NCI-H446 treated with DMSO at 0.1 percent for 48 hours (cell line): ENCODE results near the gene GRIP2.

Experiments used
- DNase-seq: peaks from one replicate; lab custom pipeline; 2025; lab: John Stamatoyannopoulos, UW

Gene GRIP2

DNA sequence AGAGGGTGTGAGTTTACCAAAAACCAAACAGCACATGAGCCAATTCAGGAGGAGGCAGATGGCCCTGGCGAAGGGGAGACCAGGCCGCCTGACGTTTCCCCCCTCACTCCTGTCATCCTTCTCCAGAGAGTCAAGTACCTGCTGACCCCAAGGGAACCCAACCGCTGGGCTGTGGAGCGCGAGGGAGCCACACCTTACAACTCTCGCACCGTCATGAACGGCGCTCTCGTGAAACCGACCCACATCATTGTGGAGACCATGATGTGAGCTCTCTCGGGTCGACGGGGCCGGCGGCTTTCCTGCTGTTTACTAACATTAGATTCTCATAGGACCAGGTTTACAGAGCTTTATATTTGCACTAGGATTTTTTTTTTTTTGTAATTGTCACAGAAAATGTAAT lies 55.4 kb downstream of the GRIP2 start:
- no peak for DNase-seq

DNA sequence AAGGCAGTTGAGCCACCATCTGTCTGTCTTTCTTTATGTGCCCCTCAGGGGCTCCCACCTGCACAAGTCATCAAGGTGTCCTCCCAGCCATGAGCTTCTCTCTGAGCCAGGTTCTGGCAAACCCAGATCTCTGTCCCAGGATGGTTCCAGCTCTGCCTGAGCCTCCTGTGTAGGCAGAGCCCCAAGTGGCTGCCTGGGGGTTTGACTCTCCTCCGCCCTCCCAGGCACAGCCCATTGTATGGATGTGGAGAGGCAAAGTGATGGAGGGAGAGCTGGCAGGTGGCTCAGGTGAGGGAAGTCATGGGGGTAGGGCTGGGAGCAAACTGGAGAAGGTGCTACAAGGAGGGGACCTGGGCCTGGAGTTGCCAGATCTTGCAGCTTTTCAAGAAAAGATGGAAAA lies 56.9 kb downstream of the GRIP2 start:
- no peak for DNase-seq

DNA sequence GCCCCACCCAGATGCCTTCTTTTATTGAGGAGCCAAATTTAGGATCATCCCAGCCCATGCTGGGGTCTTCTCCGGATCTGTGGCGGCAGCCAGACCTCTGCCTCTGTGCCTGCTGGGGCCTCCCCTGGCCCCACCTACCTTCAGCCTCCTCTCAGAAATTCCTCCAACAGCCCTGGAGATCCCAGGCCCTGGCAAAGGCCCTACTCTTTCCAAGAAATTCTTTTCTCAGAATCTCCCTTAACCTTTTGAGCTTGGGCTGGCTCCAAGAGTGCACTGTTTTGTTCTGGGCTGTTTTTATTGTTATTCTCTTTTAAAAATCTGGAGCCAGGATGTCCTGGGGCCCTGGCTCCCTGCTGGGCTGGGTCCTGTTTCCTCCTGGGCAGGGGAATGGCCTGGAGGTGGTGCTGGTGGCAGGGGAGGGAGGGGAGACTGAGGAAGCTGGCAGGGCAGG lies 57.8 kb downstream of the GRIP2 start:
- no peak for DNase-seq

DNA sequence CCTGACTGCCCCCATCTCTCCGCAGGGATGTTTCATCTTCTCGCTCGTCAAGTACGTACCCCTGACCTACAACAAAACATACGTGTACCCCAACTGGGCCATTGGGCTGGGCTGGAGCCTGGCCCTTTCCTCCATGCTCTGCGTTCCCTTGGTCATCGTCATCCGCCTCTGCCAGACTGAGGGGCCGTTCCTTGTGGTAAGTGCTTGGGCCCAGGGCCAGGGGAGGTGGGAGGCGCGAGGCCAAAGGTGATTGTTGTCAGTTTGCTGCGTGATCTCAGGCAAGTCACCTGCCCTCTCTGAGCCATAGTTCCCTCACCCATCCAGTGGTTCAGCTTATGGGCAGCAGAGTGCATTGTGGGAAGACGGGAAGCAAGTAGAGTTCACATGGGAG lies 58.5 kb downstream of the GRIP2 start:
- no peak for DNase-seq

DNA sequence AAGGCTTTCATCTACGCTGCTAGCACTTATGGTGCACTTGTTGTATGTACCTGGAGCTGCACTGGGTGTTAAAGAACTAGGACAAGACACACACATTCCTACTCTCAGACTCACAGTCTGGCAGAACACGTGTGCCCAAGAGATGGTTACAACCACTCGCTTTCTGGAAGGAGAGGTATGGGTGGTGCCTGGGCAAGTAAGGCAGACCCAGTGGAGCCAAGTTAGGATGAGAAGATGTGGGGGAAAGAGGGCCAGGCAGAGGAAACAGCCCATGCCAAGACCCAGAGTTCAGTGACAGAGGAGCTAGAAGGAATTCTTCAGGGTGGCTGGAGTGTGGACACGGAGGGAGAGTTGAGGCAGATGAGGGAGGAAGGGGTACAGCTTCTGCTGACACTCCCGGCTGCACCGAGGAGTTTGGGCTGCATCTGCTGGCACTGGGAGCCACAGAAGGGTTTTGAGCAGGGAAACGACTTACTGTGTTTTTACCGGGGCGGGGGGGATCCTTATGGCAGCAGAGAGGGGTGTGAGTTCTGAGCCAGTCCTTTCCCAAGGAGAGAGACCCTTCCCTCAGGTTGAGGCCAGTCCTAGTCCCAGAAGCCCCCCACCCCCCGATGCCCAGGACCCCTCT lies 59.0 kb downstream of the GRIP2 start:
- no peak for DNase-seq

DNA sequence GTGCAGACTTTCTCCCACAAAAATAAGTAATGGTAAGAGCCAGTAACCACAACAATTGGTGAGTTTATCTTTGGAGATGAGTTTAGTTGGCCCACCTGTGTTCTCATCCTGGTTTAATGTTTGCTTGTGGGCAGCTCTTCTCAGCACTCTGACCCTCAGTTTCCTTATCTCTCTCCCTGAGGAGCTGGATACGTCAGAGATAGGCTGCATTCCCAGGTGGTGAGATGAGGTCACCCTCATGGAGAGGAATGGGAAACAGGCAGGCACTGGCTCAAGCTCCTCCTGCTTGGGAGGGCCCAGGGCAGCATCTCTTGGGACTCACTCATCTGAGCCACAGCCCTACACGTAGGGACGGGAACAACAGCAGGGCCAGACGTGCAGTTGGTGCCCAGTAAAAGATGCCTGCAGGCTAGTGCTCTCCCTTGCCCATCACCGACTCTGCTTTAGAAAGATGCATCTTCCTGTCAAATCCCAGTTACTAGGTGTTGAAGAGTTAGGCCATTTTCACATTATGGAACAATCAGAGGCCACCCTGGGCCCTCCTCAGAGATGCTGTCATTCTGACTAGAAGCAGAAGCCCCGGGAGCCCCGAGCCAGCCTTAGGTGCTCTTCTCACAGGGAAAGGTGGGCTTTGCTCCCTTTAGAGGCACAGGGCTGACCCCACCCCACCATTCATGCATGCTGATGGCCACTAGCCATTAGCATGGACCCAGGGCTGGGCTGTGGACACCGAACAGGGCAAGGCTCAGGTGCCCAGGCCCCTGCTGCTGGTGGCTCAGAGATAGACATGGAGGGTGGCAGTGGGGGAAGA lies 59.7 kb downstream of the GRIP2 start:
- DNase-seq, result no peak

DNA sequence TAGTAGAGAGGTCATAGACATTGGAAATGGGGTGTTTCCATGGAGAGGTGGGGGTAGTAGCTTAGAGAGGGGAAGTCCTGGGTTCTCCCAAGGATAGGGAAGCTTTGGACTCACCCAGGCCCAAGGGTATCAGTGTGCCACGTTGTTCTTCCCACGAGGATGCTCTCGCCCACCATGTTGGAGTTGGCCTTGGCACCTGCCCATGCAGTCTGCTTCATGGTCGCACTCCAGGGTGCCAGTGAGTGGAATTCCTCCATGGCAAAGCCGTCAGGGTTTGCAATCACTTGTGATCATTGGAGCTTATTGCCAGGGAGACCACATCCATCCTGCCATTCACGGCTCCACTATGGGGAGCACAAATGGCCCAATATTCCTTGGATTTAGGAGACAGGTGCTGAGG lies 60.6 kb downstream of the GRIP2 start:
- DNase-seq, result no peak

DNA sequence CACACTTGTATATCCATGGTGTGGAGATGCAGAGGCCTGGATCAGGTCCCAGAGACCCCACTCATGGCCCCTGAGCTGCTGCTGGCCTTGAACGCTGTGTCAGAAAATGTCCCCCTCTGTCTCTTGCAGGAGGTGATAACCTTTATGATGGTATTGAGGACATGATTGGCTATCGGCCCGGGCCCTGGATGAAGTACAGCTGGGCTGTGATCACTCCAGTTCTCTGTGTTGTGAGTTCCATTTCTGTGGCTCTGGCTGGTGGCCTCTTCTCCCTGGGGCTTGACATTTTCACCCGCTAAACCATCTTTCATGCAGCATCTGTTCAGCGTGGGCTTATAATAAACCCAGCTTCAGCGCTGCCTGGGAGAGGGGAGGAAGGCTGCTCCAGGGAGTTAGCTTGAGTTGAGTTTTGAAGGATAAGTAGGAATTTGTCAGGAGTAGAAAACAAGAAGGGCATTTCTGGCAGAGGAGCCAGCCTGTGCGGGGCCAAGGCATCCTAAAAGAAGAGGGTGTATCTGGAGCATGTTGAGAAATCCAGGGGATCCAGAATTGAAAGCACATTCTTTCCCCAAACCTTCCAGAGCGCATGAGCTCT lies 61.1 kb downstream of the GRIP2 start:
- DNase-seq, result no peak

DNA sequence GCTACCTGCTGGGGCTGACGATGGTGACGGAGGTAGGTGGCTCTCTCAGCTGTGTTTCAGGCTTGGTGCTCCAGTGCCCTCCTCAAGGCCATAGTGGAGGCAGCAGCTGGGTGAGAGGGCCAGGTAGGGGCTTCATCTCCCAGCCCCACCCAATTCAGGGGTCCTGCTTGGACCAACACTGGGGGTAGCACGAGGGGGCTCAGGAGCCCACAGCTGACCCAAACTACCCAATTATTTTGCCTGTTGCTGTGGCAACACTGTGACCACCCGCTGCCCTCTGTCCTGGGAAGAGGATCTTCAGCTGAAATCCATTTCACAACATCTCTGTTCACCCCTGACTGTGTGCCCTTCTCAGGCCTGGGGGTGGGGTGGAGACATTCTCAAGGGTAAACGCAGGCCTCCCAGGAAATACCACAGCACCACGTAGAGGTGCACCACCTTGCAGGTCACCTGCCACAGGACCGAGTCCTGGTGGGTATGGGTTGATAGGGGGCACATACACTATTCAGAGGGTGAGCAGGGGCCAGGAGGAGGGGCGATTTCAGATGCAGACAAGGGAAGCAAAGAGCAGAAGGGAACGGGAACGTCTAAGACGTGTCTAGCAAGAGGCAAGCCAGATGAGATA lies 62.7 kb downstream of the GRIP2 start:
- DNase-seq, result no peak

DNA sequence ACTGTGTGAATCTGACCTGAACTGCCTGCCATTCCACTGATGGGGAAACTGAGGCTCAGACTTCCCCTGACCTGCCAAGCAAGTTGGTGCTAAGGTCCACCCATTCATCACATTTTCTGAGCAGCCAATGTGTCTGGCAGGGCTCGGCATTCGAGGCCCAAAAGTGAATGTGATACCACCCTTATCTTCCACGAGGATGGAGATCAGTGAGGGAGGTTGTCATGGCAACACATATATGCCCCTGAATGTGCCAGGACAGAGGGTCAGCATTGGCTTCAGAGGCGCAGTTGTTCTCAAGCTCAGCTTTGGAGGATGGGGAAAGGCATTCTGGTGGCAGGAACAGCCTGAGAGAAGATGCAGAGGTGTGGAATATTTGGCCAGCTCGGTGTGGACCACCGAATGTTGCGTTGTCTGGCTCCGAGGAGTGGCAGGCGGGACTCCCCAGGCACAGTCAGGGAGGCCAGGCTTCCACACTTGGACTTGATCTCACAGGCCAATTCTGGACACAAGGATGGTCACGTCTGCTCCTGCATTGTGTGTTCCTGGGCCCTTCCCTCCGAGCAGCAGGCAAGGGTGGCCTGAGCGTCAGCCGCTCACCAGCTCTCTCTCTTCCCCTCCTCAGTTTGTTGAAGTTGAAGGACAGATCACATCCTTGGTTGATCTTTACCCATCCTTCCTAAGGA lies 63.4 kb downstream of the GRIP2 start:
- DNase-seq, result no peak

DNA sequence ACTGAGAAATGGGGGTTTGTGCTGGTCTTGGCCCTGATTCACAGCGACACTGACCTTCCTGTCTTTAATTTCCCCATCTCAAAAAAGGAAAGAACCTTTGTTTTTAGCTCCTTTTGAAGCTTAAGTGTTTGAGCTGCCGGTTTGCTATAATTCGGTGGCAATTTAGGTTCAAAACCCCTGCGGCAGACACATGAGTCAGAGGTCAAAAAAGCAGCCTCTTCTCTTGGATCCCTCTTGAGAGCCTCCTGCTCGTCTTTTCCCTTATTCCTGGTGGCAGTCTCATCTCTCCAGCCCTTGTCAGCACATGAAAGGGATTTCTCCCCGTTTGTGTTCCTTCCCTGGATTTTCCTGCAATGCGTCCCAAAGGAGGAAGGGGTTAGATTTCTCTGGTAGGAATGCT lies 64.5 kb downstream of the GRIP2 start:
- no peak for DNase-seq

DNA sequence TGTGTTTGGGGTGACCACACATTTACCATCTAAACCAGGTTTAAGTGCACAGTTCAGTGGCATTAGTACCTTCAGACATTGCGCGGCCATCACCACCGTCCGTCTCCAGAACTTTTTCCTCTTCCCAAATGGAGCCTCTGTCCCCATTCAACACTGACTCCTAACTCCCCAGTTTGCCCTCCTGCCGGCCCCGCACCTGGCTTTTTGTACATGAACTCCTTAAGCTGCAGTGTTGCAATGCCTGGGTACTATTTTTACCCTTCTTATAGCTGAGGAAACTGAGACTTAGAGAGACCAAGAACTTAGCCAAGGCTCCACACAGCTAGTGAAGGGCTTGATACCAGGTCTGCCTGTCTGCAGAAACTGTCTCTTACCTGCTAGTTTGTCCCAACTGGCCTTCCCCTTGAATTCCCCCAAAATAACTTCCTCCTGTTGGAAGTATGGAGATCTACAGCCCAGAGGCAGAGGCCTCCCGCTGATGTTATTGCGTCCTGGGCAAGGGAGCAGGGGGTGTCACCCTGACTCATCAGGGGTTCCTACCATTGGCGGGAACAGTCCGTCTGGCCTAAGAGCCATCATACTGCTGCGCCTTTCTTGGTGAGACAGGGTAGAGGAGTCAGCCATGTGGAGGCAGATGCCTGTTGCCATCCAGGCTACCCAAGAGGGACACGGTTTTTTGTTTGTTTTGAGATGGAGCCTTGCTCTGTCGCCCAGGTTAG lies 65.6 kb downstream of the GRIP2 start:
- DNase-seq, result no peak

DNA sequence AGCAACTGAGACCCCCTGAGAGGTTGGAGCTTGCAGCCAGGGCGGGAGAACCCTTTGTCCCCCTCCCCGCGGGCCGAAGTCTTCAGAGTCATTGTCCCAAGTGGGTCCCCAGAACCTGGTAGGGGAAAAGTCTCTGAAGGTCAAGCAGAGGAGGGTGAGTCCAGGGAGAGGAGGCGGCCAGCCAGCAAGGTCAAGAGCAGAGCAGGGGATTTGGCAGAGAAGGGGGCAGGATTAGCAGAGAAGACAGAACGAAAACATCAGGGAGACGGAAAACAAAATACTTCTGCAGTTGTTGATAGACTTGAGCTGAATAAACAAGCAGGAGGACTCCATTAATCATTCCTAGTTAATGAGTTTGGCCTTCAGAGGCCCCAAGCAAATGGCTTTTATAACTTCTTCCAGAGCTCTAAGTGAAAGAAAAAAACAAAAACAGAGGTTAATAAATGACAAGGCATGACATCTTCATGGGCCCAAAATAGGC lies 66.7 kb downstream of the GRIP2 start:
- DNase-seq, result no peak

DNA sequence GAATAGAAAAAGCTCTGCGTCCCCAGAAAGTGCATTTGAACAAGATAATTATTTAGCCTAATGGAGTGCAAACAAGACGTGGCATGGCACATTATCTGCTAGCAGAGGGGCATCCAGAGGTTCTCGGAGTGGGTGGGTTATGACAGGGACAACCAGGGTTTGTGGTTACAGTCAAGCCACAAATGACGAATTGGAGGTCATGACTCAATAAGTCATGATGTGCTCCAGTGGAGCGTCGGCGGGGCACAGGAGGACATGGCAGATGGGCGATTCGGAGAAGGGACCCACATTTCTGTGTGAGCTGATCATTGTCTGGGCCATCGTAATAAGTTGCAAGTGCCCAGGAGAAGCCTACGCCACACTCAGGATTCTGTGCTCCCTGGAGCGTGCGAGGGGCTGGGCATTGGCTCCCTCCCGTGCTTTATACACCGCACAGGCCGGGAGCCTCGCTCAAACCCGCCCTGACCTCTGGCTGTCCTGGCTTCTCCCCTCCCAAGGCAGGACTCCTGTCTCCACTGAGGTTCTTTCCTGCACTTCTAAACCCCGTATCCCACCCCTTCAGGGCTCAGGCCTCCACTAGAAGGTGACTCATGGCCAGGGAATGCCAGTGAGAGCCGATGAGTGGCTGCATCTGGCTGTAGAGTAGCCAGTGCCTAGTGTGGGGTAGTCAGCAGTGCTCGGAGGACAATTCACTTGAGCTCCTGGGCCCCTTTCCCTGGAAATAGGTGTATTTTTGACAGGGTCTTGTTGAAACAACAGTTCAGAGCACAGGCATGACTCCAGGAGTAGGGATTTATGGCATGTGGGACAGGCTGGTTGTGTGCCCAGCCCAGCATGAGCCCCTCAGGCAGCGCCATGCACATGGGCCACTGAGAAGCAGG lies 67.4 kb downstream of the GRIP2 start:
- DNase-seq, result no peak

DNA sequence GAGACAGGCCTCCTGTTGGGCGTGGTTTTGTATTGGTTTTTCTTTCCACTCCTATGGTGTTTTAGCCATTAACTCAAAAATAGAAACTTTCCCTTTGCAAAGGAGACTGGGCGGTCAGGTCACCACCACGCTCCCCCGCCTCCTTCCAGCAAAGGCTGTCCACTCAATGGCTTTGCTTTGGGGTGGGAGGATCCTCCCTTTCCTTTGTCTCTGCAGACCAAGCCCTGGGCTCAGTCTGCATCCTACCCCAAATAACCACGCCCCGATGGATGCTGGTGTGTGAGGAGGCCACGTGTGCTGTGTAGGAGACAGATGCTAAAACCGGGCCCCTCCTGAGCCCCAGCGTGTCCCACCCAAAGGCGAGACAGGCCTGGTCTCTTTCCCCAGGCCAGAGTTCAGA lies 68.5 kb downstream of the GRIP2 start:
- no peak for DNase-seq

DNA sequence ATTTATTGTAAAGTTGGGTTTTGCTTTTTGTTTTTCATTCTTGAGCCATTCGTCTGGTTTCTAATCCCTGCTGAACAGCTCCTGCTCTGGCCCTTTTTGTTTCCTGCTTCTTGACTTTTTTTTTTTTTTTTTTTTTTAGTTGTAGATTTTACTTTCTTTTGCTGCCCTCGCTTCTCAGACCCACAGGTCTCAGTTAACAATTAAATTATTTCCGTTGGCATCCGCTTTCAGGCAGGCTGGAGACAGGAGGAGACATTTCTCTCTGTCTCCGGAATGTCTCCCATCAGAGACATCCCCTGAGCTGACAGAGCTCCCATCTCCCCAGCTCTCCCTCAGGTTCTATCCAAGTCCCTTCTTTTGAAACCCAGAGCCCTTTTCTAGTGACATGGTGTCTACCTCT lies 69.1 kb downstream of the GRIP2 start:
- DNase-seq, result no peak

DNA sequence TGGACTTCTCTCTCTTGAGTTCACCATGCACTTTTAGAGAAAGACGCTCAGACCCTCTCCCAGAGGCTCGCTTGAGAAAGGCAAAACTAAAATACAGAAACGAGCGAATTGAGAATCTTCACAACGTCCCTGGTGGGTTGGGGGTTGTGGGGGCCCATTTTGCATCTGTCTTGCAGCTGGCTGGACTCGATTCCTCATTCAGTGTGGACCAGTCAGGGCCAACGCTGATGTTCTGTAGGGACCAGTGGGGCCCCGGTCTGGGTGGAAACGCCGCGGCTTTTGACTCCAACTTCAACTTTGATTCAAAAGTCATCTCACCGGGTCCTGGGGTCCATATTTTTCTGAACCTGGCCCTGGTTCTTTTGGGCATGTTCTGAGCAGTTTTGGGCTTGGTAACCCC lies 69.7 kb downstream of the GRIP2 start:
- no peak for DNase-seq

DNA sequence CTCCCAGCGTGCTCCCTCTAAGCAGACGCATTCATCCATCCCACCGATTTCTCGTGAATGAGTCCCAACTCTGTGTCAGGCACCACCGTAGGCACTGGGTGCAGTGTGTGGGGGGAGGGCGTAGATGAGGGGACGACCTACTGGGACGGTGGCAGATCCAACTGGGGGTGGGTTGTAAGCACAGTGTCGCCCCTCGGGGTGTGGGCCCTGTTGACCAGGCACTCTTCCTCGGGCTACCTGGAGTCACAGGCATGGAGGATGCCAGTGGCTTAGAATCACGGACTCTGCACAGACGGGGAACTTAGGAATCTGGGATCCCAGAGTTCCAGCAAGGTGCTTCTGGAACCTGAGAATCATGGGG lies 71.5 kb downstream of the GRIP2 start:
- DNase-seq, result no peak

DNA sequence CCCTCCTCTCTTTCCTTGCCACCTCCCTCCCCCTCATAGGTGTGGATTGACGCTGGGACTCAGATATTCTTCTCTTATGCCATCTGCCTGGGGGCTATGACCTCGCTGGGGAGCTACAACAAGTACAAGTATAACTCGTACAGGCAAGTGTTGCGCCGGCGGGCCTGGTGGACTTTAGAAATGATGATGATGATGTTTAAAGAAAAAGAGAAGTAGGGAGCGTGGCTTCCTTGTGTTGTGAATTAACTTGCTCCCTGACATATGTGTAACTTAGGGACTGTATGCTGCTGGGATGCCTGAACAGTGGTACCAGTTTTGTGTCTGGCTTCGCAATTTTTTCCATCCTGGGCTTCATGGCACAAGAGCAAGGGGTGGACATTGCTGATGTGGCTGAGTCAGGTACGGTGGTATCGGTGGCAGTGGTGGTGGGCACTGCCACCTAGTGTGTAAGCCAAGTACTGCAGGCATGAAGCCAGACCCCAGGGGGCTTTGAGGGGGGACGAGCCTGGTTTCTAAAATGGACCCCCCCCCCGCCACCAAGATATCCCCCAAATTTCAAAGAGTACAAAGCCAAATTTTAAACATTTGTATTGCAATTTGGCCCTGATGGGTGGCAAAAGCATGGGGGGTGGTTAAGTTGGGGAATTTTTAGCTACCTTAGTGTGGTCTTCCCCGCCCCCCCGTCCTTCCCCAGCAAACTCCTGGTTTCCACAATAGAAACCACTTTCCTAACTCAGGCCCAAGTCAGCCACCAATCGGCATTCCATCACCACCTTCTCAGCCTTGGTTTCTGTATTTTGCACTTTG lies 72.1 kb downstream of the GRIP2 start:
- no peak for DNase-seq
